SH-SY5Y (cell line): ENCODE data around the gene AKIP1.

ENCODE experiments used
- GATA2 ChIP-seq: IDR thresholded peaks from 2 replicates; pipeline ENCODE4 v1.6.1; 2011; ENCODE audit warnings: mild to moderate bottlenecking, low read depth, low read length
- GATA3 ChIP-seq: IDR thresholded peaks from 2 replicates; pipeline ENCODE4 v1.6.1; 2011; ENCODE audit warnings: low read depth, mild to moderate bottlenecking, low read length, moderate library complexity

DNA sequence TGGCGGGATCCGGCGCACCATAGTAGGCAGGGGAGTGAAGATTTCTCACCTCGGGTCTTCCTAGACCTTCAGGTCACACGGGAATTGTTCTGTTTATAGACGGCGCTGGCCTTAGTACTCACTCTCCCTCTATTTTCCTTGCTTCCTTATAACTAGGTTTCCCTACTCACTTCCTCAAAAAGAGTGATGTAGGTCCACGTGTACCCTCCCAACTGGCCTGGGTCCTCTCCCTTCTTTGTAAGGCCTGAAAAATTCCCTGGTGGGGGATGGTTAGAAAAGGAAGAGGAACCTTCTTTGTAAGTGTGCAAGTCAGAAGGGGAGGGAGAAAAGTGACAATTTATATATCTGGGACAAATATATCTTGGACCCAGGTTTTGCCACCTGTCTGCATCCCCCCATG lies 56.2 kb downstream of the AKIP1 start:
- TF ChIP-seq GATA2 (no peak), GATA3 (no peak)
